ENCODE measurements around the gene PCDHA6. TPM values are rescaled to one million over a fixed set of nuclear protein-coding genes. Genes with fewer than 3 reads are reported as not detected.

The PCDHA6 gene
- total RNA-seq, 1 experiment from 2014 or later = not detected

DNA sequence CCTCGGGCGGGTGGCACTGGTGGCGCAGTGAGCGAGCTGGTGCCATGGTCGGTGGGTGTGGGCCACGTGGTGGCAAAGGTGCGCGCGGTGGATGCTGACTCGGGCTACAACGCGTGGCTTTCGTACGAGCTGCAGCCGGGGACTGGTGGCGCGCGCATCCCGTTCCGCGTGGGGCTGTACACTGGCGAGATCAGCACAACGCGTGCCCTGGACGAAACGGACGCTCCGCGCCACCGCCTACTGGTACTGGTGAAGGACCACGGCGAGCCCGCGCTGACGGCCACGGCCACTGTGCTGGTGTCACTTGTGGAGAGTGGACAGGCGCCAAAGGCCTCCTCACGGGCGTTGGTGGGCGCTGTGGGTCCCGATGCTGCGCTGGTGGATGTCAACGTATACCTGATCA is 18.9 kb upstream of the PCDHA6 start:
- Histone ChIP-seq H3K27me3 (ENCODE audit: insufficient read depth, low read length) (no peaks in the 10 kb centered on the region), H2AFZ (ENCODE audit: low read depth, low read length, poor library complexity, severe bottlenecking) (no peak overlapping the region), H3K4me2 (ENCODE audit: low read length) (no peak overlapping the region), H3K9ac (ENCODE audit: low read length) (no peak overlapping the region), H3K27ac (ENCODE audit: low read depth, low read length) (no peak overlapping the region), H3K4me1 (ENCODE audit: control insufficient read depth in 1 of 2, insufficient read depth in 2 of 2, low read length in 2 of 2) (no peaks in the 10 kb centered on the region), H3K79me2 (ENCODE audit: insufficient read depth, low read length) (no peaks in the 10 kb centered on the region), H3K9me2 (ENCODE audit: insufficient read depth) (no peaks in the 10 kb centered on the region), H3K9me3 (ENCODE audit: control insufficient read depth in 1 of 2, insufficient read depth in 1 of 2, low read depth in 1 of 2, low read length in 2 of 2) (no peaks in the 10 kb centered on the region), H3K4me3 (replicated peaks in 1 of 2; ENCODE audit: low read depth in 1 of 2, low read length in 2 of 2) (no peak overlapping the region), H3K36me3 (ENCODE audit: control insufficient read depth in 1 of 2, insufficient read depth in 2 of 2, low read length in 2 of 2) (no peaks in the 10 kb centered on the region), H4K20me1 (ENCODE audit: insufficient read depth) (no peaks in the 10 kb centered on the region)
- ChIA-PET RAD21 (ENCODE audit: low non-redundant PET in 1 of 2, low total read pairs in 2 of 2, uncharacterized antibody in 2 of 2, unreplicated experiment in 2 of 2) (no interaction called here), POLR2A (no interaction called here), CTCF (no interaction called here)
- no peak for TF ChIP-seq ZFX (IDR thresholded peaks at IDR 0.05)
- ATAC-seq (no peak), DNase-seq (ENCODE audit: low read depth, low spot score) (no peak)
- no TSS peak for BruUV-seq (replicated peaks)
- intact Hi-C loops (cut with micrococcal nuclease) = no loop called here

DNA sequence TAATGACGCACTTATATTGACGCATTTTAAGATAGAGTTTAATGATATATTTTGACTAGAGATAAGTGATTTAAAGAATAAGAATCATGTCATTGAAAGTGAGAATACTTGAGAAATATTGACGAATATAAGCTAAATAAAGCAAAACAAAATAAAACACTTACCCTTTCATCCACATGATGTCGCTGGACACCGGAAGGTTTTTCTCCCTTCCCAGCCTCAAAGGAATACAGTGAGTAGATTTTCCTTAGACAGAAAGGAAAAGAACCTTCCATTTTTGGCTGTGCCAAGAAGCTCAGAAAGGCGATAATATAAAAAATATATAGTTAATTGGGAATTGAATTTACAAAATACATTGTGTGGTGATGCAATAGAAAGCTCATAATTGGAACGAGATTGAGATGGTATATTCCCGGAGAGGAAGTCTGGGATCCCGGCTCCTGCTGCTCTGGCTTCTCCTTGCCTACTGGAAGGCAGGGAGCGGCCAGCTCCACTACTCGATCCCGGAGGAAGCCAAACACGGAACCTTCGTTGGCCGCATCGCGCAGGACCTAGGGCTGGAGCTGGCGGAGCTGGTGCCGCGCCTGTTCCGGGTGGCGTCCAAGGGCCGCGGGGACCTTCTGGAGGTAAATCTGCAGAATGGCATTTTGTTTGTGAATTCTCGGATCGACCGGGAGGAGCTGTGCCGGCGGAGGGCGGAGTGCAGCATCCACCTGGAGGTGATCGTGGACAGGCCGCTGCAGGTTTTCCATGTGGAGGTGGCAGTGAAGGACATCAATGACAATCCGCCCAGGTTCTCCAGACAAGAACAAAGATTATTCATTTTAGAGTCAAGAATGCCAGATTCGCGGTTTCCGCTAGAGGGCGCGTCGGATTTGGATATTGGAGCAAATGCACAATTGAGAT is 6.1 kb upstream of the PCDHA6 start, which contains the start of gene PCDHA5:
Gene PCDHA5 (plus strand): TSS at position 239 of the 906 bp plus-strand sequence.
- BruUV-seq (replicated peaks) = no TSS peak
- no peaks in the 10 kb centered on the region for H3K9me3 ChIP-seq (ENCODE audit: control insufficient read depth in 1 of 2, insufficient read depth in 1 of 2, low read depth in 1 of 2, low read length in 2 of 2)
- H3K4me1 ChIP-seq (ENCODE audit: control insufficient read depth in 1 of 2, insufficient read depth in 2 of 2, low read length in 2 of 2) = no peaks in the 10 kb centered on the region
- CTCF ChIA-PET = interaction anchor here (1.0 kb wide), 1 partner anchor 220 kb away, joined by 3 read pairs; no protein-coding TSS in a partner anchor
- no peaks in the 10 kb centered on the region; a peak in 1 of 4 replicates for H3K36me3 ChIP-seq (ENCODE audit: control insufficient read depth in 1 of 2, insufficient read depth in 2 of 2, low read length in 2 of 2)
- H3K4me2 ChIP-seq (ENCODE audit: low read length) = no peak within 1 kb of the TSS
- DNase-seq (ENCODE audit: low read depth, low spot score) (no peak), ATAC-seq (no peak)
- no peak for TF ChIP-seq YY1 (IDR thresholded peaks at IDR 0.05; ENCODE audit: extremely low read depth, insufficient replicate concordance, low read depth, low read length)
- TF ChIP-seq, protein P1, sequence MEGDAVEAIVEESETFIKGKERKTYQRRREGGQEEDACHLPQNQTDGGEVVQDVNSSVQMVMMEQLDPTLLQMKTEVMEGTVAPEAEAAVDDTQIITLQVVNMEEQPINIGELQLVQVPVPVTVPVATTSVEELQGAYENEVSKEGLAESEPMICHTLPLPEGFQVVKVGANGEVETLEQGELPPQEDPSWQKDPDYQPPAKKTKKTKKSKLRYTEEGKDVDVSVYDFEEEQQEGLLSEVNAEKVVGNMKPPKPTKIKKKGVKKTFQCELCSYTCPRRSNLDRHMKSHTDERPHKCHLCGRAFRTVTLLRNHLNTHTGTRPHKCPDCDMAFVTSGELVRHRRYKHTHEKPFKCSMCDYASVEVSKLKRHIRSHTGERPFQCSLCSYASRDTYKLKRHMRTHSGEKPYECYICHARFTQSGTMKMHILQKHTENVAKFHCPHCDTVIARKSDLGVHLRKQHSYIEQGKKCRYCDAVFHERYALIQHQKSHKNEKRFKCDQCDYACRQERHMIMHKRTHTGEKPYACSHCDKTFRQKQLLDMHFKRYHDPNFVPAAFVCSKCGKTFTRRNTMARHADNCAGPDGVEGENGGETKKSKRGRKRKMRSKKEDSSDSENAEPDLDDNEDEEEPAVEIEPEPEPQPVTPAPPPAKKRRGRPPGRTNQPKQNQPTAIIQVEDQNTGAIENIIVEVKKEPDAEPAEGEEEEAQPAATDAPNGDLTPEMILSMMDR (IDR thresholded peaks at IDR 0.05 in 2 of 3, conservative IDR thresholded peaks at IDR 0.05 in 1 of 3; ENCODE audit: borderline replicate concordance in 1 of 3, insufficient read depth in 1 of 3, low read depth in 2 of 3, low read length in 2 of 3) = peak in 2 of 3 experiments; percentile 37 to 55; a peak in 3 of 6 replicates
- 0 out of 2 replicates have a peak, but pooled peaks have one; percentile 11 for TF ChIP-seq RAD21 (IDR thresholded peaks at IDR 0.05; ENCODE audit: low read depth)
- H3K9ac ChIP-seq (ENCODE audit: low read length) = no peak within 1 kb of the TSS
- POLR2A ChIA-PET = no interaction called here
- H3K4me3 ChIP-seq (replicated peaks in 1 of 2; ENCODE audit: low read depth in 1 of 2, low read length in 2 of 2) = no peak within 1 kb of the TSS
- H3K27ac ChIP-seq (ENCODE audit: low read depth, low read length) = no peak within 1 kb of the TSS
- H3K79me2 ChIP-seq (ENCODE audit: insufficient read depth, low read length) = no peaks in the 10 kb centered on the region
- no peaks in the 10 kb centered on the region; the same call in 1 of the 2 replicates for H3K9me2 ChIP-seq (ENCODE audit: insufficient read depth)
- no peaks in the 10 kb centered on the region for H4K20me1 ChIP-seq (ENCODE audit: insufficient read depth)
- H3K27me3 ChIP-seq (ENCODE audit: insufficient read depth, low read length) = no peaks in the 10 kb centered on the region
- RAD21 ChIA-PET (ENCODE audit: low non-redundant PET in 1 of 2, low total read pairs in 2 of 2, uncharacterized antibody in 2 of 2, unreplicated experiment in 2 of 2) = no interaction called here
- no peak within 1 kb of the TSS for H2AFZ ChIP-seq (ENCODE audit: low read depth, low read length, poor library complexity, severe bottlenecking)
- intact Hi-C loops (cut with micrococcal nuclease) = no loop called here
